NCI-H345 (cell line): ENCODE measurements around the gene CLCN7.
"Not testable (repeated sequence)": the region's sequence is repeated elsewhere in the genome, so short reads cannot be mapped to it uniquely, and the experiment has no call there.

Source experiments
- DNase-seq: peaks from one replicate; lab custom pipeline; 2025; lab: John Stamatoyannopoulos, UW

Gene CLCN7

DNA sequence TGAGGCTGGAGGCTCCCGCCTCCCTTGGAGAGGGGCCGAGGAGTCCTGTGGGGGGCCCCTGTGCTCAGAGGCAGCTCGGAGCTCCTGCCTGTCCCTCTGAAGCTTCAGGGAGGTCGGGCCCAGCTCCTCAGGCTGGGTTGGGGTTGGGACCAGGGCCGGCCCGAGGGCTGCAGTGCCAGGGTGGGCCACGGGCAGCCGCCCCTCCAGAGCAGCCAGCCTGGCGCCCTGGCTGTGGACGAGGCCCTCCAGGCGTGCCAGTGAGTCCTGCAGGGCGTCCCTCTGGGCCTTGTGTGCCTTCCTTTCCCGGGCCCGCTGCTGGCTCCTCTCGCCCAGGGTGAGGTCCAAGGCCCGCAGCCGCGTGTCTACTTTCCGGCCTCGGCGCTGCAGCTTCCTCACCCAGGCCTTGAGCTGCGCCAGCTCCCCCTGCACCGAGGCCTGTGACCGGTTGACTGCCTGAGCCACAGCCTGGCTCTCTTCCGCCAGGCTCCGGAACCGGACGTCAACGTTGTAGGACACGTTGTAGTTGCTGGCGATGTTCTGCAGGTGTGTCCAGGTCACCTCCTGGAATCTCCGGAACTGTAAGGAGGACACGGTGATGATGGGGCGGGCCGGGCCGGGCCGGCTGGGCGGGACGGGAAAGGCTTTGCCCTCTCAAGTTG lies 12.7 kb upstream of the CLCN7 start:
- DNase-seq: no peak

DNA sequence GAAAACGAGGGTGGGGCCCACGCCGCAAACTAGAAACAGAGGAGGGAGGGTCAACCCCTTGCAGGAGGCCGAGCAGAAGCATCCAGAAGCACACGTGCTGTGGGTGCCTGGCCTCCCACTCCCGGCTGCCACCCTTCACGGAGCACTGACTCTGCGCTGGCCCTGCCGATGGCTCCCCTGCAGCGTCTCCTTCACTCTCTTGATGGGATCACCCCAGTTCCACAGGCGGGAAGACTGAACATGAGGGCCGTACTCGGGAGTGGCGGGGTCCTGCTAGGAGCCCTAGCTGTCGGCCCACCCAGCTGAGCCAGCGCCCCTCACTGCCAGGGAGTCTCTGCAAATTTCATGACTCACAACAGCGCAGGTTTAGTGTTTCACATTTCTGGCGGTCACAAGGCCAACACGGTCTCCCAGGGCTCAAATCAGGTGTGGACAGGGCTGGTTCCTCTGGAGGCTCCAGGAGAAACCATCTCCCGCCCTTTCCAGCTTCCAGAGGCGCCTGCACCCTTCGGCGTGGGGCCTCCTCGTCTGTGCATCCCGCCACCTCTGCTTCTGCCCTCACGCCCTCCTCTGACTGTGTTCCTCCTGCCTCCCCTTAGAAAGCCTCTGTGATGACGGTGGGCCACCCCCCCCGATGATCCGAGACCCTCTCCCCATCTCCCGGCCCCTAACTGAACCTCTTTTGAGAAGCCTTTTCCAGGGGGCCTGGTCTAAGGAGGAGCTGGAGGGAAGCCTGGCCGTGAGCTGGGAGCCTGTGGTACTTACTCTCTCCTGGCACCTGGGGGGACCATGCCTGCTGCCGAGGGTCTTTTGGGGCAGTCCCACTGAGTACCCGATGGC lies 11.9 kb upstream of the CLCN7 start:
- DNase-seq: no peak

DNA sequence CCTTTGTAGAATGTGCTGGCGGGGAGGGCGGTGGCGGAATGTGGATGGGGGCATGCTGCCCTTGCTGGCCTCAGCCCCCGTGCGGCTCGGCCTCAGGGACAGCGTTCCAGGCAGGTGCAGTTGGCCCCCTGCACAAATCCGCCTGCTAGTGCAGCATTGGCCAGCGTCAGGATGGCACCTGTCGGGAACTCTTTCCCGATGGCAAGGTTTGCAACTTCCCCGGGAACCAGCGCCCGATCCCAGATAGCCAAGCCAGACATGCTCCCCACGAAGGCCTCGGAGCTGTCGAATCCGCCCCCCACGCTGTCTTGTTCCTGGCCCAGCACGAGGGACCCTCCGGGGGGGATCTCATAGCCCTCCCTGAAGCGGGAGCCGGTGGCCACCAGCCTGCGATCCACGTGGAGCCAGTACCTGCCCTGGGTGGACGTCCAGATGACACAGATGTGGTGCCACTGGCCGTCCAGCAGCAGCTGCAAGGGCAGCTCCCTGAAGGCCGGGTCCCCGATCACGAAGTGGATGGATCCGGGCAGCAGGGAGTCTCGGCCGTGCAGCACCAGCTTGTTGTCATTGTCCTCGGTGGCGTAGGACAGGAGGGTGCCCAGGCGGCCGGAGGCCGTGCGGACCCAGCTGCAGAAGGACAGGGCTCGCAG lies 11.1 kb upstream of the CLCN7 start:
- DNase-seq: no peak

DNA sequence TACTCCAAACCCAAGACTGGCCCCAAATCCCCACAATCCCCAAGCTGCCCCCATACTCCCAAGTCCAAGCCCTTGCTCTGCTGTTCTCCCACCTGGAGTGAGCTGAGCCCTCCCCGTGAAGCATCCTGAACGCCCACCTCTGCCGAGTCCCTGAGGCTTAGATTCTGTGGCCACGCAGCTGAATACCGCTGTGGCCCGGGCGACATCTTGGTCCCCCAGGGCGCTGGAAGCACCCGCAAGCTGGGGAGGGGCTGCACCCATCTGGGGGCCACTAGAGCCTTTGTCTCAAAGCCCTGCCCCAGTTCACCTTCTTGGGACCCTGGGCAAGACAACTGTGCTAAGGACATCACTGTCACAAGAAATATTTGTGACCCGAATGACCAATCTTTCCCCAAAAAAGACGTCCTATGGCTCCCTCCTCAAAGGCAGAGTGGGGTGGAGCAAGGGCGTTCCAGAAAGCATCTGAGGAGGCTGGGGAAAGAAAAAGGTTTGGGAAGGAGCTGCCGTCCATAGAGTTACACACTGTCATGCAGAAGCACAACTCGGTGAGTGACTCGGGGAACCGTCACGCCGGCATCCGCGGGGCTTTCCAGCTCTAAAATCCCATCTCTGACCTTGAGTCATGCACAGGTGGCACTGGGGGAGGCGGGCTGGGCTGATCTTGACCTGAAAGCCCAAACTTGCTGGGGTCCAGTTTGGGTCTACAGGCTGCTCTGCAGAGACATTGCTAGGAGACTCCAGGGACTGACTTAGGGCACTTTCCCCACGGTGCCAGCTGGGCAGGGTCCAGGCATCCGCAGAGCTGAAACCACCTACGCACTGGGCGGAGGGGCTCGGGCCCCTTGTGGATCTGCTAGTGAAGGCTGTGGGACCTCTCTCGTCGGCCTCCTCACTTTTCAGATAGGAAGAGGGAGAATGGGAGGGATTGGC lies 7.3 kb upstream of the CLCN7 start:
- no peak for DNase-seq

DNA sequence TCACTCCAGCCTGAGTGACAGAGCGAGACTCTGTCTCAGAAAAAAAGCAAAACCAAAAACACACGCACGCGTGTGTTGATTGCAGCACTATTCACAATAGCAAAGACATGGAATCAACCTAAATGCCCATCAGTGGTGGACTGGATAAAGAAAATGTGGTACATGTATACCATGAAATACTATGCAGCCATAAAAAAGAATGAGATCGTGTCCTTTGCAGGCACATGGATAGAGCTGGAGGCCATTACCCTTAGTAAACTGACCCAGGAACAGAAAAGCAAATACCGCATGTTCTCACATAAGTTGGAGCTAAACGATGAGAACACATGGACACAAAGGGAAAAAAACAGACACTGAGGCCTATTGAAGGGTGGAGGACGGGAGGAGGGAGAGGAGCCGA lies 4.1 kb upstream of the CLCN7 start:
- not testable (repeated sequence) for DNase-seq

DNA sequence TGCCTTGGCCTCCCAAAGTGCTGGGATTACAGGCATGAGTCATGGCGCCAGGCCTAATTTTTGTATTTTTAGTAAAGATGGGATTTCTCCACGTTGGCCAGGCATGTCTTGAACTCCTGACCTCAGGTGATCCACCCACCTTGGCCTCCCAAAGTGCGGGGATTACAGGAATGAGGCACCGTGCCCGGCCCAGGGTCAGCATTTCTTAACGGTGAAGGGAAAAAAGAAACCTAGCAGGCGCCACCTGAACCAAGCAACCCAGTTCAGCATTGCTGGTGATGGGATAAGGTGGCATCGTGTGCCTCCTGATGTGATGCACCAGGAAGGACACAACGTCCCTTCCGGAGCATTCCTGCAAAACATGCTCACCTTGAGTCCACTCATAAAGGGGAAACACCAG lies 2.2 kb upstream of the CLCN7 start:
- no peak for DNase-seq

DNA sequence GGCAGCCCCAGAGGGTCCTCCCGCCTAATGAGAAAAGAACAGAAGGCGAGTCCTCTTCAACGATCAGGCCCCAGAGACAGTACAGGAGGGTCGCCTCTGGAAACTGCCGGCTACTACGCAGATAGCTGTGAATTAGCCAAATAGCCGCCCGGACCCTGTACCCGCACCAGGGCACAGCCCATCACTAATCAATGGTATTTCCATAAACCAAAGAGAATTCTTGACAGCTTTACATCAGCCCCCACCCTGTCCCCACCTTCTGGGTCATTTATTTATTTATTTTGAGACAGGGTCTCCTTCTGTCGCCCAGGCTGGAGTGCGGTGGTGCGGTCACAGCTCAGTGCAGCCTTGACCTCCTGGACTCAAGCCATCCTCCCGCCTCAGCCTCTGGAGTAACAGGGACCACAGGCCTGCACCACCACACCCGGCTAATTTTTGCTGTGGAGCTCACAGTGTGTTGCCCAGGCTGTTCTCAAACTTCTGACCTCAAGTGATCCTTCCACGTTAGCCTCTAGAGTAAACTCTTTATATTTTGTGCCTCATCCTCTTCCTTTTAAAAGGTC lies 805 bp upstream of the CLCN7 start:
- DNase-seq: no peak

DNA sequence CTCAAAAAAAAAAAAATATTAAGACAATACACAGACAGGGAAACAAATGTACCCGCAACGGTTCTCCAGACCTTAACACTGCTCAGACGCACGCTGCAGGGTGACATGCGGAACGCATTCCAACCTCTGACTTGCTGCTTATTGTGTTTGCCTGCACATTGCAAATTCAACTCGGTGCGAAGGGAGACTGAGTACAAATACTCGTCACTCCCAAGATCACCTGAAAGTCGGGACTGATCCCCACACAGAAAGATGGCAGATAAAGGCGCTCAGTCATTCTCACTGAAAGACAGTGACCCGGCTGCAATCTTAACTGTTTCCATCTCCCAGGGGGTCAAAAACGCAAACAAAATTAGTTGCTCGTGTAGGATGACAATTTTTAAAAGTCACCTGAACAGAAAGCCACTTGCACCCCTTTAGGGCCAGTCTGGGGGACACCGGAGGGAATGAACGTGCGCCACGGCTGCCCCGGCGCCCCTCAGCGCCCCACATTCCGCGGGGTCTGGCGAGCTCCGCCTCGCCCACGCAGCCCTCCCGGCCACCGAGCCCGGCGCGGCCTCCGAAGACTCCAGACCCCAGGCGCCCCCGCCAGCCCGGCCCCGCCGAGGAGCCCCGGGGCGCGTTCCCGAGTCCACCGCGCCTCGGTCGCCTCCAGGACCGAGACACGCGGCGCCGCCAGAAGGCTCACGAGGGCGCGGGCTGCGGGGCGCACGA lies 589 bp downstream of the CLCN7 start:
- DNase-seq: no peak

DNA sequence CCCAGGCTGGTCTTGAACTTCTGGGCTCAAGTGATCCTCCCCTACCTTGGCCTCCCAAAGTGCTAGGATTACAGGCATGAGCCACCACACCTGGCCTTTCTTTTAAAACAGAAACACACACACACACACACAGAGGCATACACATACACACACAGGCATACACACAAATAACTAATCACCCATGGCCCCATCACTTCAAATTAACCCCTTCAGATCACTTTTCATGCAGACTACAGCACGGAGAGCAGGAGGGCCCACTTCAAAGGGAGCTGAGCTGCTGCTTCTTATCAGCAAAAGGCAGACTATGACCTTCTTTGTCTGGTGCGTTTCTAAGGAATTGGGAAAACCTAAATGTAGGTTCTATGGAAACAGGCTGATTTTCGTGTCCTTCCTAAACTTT lies 1.9 kb downstream of the CLCN7 start:
- no peak for DNase-seq

DNA sequence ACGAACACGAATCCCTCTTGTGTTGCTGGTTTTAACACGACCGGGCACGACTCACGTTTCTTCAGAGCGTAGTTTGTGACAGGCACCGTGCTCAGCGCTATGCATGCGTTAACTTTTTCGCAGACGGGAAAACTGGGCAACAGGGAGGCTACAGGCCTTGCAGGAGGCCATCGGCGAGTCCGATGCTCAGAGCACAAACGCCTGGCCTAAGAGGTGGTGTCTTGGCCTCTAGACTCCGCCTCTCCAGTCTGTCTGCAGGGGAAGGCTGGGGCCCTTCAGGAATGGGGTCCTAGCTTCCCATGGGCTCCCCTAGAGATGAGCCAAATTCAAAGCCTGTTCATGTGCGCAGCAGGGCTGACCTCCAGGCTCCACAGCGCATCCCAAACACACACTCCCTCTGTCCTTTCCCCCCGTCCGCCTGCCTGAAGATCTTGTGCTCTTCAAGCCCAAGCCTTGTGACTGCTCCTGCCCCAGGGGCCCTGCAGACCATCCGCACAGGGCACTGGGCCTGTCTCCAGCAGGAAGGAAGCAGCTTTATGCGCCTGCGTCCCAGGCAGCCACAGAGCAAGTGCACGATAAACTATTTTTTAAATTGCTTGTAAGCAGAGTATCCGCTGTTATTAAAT lies 3.1 kb downstream of the CLCN7 start:
- DNase-seq: no peak

DNA sequence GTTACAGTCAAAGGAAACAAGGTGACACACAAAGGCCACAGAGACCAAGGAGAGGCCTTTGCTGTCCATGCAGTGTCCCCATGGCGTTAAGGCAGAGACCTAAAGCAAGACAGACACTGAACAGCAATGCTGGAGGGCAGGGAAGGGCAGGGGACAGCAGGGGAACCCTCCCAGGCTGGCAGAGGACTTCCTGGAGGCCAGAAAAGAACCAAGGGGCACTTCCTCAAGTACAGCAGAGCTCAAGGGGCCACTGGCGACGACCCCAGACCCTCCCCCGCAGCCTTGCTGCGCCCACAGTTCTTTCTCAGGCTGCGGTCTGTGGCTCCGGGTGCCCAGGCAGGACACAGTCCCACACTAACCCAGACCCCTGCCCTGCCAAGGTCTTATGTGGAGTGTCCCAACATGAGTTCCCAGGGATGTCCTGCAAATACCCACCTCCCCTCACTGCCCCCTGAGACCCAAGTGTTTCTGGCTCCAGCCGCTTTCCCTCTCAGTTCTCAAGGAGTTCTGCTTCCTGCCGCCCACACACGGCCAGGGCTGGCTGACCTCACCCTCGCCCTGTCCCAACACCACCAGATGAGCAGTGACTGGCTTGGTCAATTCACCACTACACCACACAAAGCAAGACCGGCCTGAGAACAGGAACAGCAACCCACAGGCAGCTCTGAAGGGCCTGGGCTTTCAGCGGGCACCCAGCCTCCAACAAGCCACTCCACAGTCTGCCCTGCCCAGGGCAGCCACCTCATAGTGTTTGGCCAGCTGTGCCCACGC lies 4.2 kb downstream of the CLCN7 start:
- no peak for DNase-seq

DNA sequence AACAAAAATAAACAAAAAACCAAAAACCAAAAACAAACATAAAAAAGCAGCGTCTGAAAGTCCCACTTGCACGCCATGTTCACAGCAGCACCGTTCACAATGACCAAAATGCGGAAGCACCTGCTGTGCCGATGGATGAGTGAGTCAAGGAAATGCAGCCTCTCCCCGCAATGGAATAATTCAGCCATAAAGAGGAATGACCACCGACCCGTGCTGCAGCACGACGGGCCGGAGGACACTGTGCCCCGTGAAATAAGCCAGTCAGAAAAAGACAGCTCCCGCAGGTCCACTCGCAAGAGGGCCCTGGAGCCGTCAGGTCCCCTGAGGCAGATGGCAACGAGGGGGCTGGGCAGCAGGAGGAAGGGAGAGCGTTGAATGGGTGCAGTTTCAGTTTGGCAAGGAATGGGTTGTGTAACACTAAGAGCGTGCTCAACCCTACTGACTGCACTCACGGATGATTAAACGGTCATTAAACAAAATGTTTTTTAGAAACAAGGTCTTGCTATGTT lies 5.1 kb downstream of the CLCN7 start:
- DNase-seq: no peak

DNA sequence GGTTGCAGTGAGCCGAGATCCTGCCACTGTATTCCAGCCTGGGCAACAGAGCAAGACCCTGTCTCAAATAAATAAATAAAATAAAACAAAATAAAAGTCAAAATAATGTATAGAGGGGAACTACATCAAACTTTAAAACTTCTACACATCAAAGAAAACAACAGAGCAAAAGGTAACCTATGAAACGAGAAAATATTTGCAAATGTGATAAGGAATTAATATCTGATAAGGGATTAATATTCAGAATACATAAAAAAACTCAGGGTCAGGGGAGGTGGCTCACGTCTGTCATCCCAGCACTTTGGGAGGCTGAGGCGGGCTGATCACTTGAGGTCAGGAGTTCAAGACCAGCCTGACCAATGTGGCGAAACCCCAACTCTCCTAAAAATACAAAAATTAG lies 5.7 kb downstream of the CLCN7 start:
- not testable (repeated sequence) for DNase-seq

DNA sequence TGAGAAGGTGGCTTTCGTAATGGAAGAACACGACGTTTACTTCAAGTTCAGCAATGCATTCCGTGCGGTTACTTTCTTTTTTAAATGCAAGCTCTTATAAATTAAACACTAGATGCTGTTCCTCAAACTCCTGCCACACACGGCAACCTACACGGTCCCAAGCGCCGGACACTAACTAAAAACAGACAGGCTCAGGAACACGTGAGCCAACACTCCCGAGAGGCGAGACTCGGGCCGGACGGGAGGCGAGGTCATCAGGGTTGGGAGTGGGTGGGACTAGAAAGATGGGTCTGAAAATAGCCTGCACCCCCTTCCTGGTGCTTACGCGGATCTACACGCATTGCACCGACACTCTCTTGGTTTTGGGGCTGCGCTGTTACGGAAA lies 6.4 kb downstream of the CLCN7 start:
- DNase-seq: no peak

DNA sequence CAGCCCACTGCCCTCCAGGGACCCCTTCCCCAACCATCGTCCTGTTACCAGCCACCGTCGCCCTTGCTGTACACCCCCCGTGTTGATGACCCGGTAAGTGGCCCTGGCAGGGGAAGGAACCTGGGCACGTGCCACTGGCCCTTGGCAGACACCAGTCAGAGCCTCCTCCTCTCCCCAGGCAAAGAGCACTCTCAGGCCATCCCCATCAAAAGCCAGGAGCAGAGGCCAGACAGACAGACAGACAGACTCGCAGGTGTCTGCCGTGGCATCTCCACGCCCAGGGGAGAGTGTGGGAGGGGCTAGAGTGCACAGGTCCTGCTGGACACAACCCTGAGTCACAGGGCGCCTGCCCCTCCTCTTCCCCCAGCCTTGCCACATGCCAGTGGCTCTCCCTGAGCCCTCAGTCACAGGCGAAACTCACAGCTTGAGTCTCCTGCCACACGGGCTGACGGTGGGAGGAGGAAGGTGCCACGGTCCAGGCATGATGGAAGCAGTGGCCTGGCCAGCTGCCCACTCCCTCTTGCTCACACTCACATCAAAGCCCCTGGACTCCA lies 7.8 kb downstream of the CLCN7 start:
- no peak for DNase-seq

DNA sequence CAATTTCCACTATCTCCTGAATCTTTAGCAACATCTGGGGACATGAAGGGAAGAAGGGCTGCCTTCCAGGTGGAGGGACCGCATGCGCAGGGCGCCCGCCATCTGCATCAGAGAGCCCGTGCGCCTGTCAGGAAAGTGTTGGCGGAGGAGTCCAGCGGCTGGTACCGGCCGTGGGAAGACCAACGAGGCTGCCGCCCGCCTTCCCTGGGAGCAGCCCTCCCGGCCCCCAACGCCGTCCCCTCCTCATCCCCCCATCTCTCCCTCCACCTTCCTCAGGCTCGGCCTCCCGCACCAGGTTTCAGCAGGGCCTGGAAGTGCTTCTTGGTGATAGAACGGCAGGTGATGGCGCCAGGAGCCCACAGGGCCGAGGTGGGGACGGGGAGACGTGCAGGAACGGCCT lies 8.8 kb downstream of the CLCN7 start:
- no peak for DNase-seq

DNA sequence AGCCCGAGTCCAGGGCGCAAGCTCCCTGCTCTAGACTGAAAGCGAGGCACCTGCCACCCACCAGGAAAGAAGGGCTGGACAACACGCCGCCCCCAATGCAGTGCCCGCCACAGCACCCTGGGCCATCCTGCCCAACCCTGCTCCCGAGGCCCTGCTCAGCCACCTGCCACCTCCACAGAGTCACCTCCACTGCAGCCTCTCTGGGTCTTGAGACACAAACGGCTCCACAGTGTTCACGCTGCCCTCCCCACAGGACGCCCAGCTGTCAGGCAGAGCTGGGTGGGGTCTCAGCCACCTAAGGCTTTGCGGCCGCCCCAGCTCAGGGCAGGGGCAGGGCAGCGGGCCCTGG lies 9.3 kb downstream of the CLCN7 start:
- no peak for DNase-seq

DNA sequence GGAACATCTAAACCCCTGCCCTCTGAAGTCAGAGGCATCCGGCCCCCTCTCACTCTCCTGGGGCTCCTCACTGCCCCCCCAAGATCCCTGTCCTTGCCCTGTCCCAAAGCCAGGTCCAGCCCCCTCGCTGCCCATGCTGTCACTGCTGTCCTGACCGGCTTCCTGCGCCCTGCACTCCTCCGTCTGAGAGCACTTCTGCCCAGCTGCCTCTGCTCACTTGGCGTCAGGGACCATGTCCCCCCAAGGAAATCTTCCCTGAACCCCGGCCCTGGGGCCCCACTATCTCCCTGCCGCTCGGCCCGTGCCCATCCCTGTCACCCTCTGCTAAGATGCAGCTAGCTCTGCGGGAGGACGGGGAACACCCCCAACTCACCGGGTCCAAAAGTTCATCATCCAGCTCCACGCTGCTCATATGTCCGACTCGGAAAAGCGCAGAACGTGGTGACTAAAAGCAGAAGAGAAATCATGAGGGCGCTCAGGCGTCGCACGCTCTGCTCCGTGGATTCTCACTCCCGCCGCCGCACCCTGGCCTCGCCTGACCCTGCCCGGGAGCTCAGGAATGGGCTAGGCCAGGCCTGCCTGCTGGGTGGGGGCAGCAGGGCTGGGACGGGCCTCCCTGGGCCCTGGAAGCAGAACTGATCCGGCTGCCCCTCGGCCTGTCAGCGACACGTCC lies 9.8 kb downstream of the CLCN7 start:
- DNase-seq: no peak
